ENCODE measurements around the gene HNRNPUL1. TPM values are rescaled to one million over a fixed set of nuclear protein-coding genes. Genes with fewer than 3 reads are reported as not detected.

The HNRNPUL1 gene
- total RNA-seq, 1 experiment from 2014 or later: 80.3 TPM

- DNase-seq (ENCODE audit: extremely low read depth, low read depth): peak; percentile 19
These were observed 87.4 kb downstream of the HNRNPUL1 start for GRCh38 chr19:41351339-41352245.

GRCh38 chr19:41352279-41352608 is 88.1 kb downstream of the HNRNPUL1 start:
- no peak for DNase-seq (ENCODE audit: extremely low read depth, low read depth)

GRCh38 chr19:41352609-41353465 is 88.7 kb downstream of the HNRNPUL1 start:
- peak; percentile 45 for DNase-seq (ENCODE audit: extremely low read depth, low read depth)

GRCh38 chr19:41353466-41354342 is 89.5 kb downstream of the HNRNPUL1 start, which contains the start of gene TGFB1:
TSS of gene TGFB1 (minus strand) at chr19:41353922. CDS start at chr19:41353044, 878 bp downstream.
- DNase-seq (ENCODE audit: extremely low read depth, low read depth): peak; percentile 65

GRCh38 chr19:41354343-41354953 is 90.3 kb downstream of the HNRNPUL1 start:
- no peak for DNase-seq (ENCODE audit: extremely low read depth, low read depth)

- DNase-seq (ENCODE audit: extremely low read depth, low read depth): no peak
These were observed 90.9 kb downstream of the HNRNPUL1 start for GRCh38 chr19:41355035-41355434.

GRCh38 chr19:41355802-41356201 is 91.6 kb downstream of the HNRNPUL1 start:
- DNase-seq (ENCODE audit: extremely low read depth, low read depth): no peak

GRCh38 chr19:41356984-41357739 is 93.0 kb downstream of the HNRNPUL1 start:
- no peak for DNase-seq (ENCODE audit: extremely low read depth, low read depth)

Small RNAs within 50 kb of the gene (small RNA-seq; reads per million reads assigned to genes)
- 0 to 0.02 reads per million in 2 experiments for gene RN7SL34P

Other genes with a start within 250 kb of the HNRNPUL1 start
- not detected in 2 replicates for gene CYP2A13, start 175.9 kb upstream of the HNRNPUL1 start, total RNA-seq (2014; rRNA removed; shearing (Covaris generic))
- gene CYP2F1, start 149.9 kb upstream of the HNRNPUL1 start, total RNA-seq (2014; rRNA removed; shearing (Covaris generic)): not detected in 2 replicates
- 0.22 TPM in 1 of 2 replicates, not detected in the other for gene CYP2S1, start 71.2 kb upstream of the HNRNPUL1 start, total RNA-seq (2014; rRNA removed; shearing (Covaris generic))
- gene AXL, start 45.1 kb upstream of the HNRNPUL1 start, total RNA-seq (2014; rRNA removed; shearing (Covaris generic)): 27.7 and 29.8 TPM in 2 replicates
- gene CCDC97, start 45.8 kb downstream of the HNRNPUL1 start, total RNA-seq (2014; rRNA removed; shearing (Covaris generic)): 7.3 and 9.1 TPM in 2 replicates
- gene TGFB1, start 89.5 kb downstream of the HNRNPUL1 start, total RNA-seq (2014; rRNA removed; shearing (Covaris generic)): 4.8 and 9.4 TPM in 2 replicates
- 3.1 and 3.9 TPM in 2 replicates for gene B9D2, start 99.8 kb downstream of the HNRNPUL1 start, total RNA-seq (2014; rRNA removed; shearing (Covaris generic))
- 1.8 and 1.9 TPM in 2 replicates for gene TMEM91, start 112.2 kb downstream of the HNRNPUL1 start, total RNA-seq (2014; rRNA removed; shearing (Covaris generic))
- 16.5 and 23.5 TPM in 2 replicates for gene EXOSC5, start 133.0 kb downstream of the HNRNPUL1 start, total RNA-seq (2014; rRNA removed; shearing (Covaris generic))
- 32.5 and 33.6 TPM in 2 replicates for gene BCKDHA, start 133.4 kb downstream of the HNRNPUL1 start, total RNA-seq (2014; rRNA removed; shearing (Covaris generic))
- gene B3GNT8, start 163.0 kb downstream of the HNRNPUL1 start, total RNA-seq (2014; rRNA removed; shearing (Covaris generic)): not detected in 2 replicates
- gene DMAC2, start 175.5 kb downstream of the HNRNPUL1 start, total RNA-seq (2014; rRNA removed; shearing (Covaris generic)): 27.5 and 30.9 TPM in 2 replicates
- gene ERICH4, start 178.8 kb downstream of the HNRNPUL1 start, total RNA-seq (2014; rRNA removed; shearing (Covaris generic)): not detected in 2 replicates